ENCODE data around the gene LRP4.

The LRP4 gene

DNA sequence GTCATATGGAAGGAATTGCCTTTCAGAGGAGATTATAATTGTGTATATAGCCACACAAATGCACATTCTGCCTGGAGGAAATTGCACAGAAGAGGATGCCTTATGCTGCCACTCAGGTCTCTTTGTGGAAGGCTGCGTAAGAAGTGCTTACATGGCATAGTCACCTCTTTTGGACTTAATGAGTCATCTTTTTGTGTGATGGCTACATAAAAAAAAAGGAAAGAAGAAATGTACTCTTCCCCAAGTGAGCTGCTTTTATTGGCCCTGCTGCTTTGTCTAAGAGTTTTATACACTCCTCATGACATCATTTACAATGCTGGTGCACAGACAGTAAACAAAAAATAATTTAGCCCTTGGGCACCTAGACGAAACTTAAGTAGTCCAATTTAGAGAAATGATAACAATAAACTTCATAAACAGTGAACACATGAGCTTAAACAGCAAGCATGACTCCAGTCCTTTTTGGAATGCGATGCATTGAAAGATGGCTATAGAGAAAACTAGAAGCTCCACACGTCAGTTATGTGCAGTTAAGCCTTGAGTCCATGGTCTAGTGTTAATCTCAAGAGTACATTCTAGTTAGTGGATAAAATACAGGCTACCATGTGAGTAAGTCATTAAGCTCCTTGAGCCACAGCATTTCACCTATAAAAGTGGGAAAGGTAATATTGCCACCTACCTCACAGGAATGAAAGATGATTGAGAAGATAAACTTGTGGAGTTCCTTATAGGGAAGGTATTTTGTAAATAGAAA, 30.2 kb upstream of the LRP4 start (continued):
- TF ChIP-seq ZNF37A (tag by site-specific recombination; IDR thresholded peaks at IDR 0.05): no peak
- TF ChIP-seq ZNF610 (tag by site-specific recombination; IDR thresholded peaks at IDR 0.05; ENCODE audit: borderline replicate concordance): peak; percentile 41; the same call in 1 of the 2 replicates
- TF ChIP-seq ZNF48 (tag by site-specific recombination; IDR thresholded peaks at IDR 0.05): no peak
- no peak; the same call in 1 of the 2 replicates for TF ChIP-seq SP2 (tag by site-specific recombination; IDR thresholded peaks at IDR 0.05)
- TF ChIP-seq ZNF768 (tag by site-specific recombination; IDR thresholded peaks at IDR 0.05): no peak
- TF ChIP-seq ZNF132 (tag by site-specific recombination; IDR thresholded peaks at IDR 0.05; ENCODE audit: borderline replicate concordance): no peak
- no peak for TF ChIP-seq GFI1B (tag by site-specific recombination; IDR thresholded peaks at IDR 0.05)
- TF ChIP-seq ZNF571 (tag by site-specific recombination; IDR thresholded peaks at IDR 0.05): no peak
- TF ChIP-seq INSM2 (tag by site-specific recombination; IDR thresholded peaks at IDR 0.05): peak; percentile 92
- no peak for TF ChIP-seq ZNF76 (tag by site-specific recombination; IDR thresholded peaks at IDR 0.05; ENCODE audit: borderline replicate concordance, low read depth)
- peak; percentile 76 for TF ChIP-seq ZNF2 (tag by site-specific recombination; IDR thresholded peaks at IDR 0.05)
- TF ChIP-seq SP7 (tag by site-specific recombination; IDR thresholded peaks at IDR 0.05): peak; percentile 83
- peak; percentile 71; the same call in 1 of the 2 replicates for TF ChIP-seq ZNF324 (tag by site-specific recombination; IDR thresholded peaks at IDR 0.05)
- no peak for TF ChIP-seq ZNF112 (tag by site-specific recombination; IDR thresholded peaks at IDR 0.05)
- TF ChIP-seq ZNF629 (tag by site-specific recombination; IDR thresholded peaks at IDR 0.05): peak; percentile 98
- peak; percentile 92; the same call in 1 of the 2 replicates for TF ChIP-seq ZSCAN30 (tag by site-specific recombination; IDR thresholded peaks at IDR 0.05)
- TF ChIP-seq, protein P1, sequence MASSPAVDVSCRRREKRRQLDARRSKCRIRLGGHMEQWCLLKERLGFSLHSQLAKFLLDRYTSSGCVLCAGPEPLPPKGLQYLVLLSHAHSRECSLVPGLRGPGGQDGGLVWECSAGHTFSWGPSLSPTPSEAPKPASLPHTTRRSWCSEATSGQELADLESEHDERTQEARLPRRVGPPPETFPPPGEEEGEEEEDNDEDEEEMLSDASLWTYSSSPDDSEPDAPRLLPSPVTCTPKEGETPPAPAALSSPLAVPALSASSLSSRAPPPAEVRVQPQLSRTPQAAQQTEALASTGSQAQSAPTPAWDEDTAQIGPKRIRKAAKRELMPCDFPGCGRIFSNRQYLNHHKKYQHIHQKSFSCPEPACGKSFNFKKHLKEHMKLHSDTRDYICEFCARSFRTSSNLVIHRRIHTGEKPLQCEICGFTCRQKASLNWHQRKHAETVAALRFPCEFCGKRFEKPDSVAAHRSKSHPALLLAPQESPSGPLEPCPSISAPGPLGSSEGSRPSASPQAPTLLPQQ (tag by site-specific recombination; IDR thresholded peaks at IDR 0.05): peak; percentile 84
- peak; percentile 38; the same call in 1 of the 2 replicates for TF ChIP-seq ZNF660 (tag by site-specific recombination; IDR thresholded peaks at IDR 0.05)
- TF ChIP-seq ZNF221 (tag by site-specific recombination; IDR thresholded peaks at IDR 0.05; ENCODE audit: borderline replicate concordance): no peak
- TF ChIP-seq ZEB2 (tag by site-specific recombination; IDR thresholded peaks at IDR 0.05): peak; percentile 88
- no peak for TF ChIP-seq YY1 (tag by site-specific recombination; IDR thresholded peaks at IDR 0.05)
- TF ChIP-seq ZNF24 (tag by site-specific recombination; IDR thresholded peaks at IDR 0.05): peak; percentile 92
- peak; percentile 86 for TF ChIP-seq KLF10 (tag by site-specific recombination; IDR thresholded peaks at IDR 0.05)
- TF ChIP-seq ZSCAN16 (tag by site-specific recombination; IDR thresholded peaks at IDR 0.05): 0 out of 2 replicates have a peak, but pooled peaks have one; percentile 29
- TF ChIP-seq ZBTB21 (tag by site-specific recombination; IDR thresholded peaks at IDR 0.05): peak; percentile 92
- 0 out of 2 replicates have a peak, but pooled peaks have one; percentile 54 for TF ChIP-seq ZFP69B (tag by site-specific recombination; IDR thresholded peaks at IDR 0.05)
- no peak for TF ChIP-seq PRDM1 (tag by site-specific recombination; IDR thresholded peaks at IDR 0.05)
- no peak for TF ChIP-seq ZNF623 (tag by site-specific recombination; IDR thresholded peaks at IDR 0.05)
- TF ChIP-seq ZNF600 (tag by site-specific recombination; IDR thresholded peaks at IDR 0.05): no peak; the same call in 1 of the 2 replicates
- peak; percentile 85 for TF ChIP-seq HIC1 (tag by site-specific recombination; IDR thresholded peaks at IDR 0.05)
- no peak for TF ChIP-seq ZNF23 (tag by site-specific recombination; IDR thresholded peaks at IDR 0.05; ENCODE audit: borderline replicate concordance)
- TF ChIP-seq ZNF391 (tag by site-specific recombination; IDR thresholded peaks at IDR 0.05; ENCODE audit: borderline replicate concordance, low read depth): peak; percentile 88; the same call in 1 of the 2 replicates
- TF ChIP-seq ZNF449 (tag by site-specific recombination; IDR thresholded peaks at IDR 0.05): peak; percentile 6; the same call in 1 of the 2 replicates

All from HEK293 (cell line).